Activated CD4-positive, alpha-beta T cell treated with anti-CD3 and anti-CD28 coated beads, Interleukin-2, amount 50 U/mL, for 24 hours (primary cell): ENCODE data around the gene ELAVL2.

Experiments
- DNase-seq, 2 donors: peaks; one replicate each; pipeline ENCODE4 v3.0.0-alpha.2; 2020; ENCODE audit warnings: low read depth in 1 of 2, low spot score in 1 of 2

The ELAVL2 gene

GRCh38 chr9:23771746-23772384 is 54.2 kb downstream of the ELAVL2 start:
- no peak for DNase-seq

GRCh38 chr9:23769307-23769935 is 56.6 kb downstream of the ELAVL2 start:
- no peak for DNase-seq

GRCh38 chr9:23768861-23769260 is 57.2 kb downstream of the ELAVL2 start:
- no peak for DNase-seq

- no peak for DNase-seq
Measured at GRCh38 chr9:23766613-23767012, 59.4 kb downstream of the ELAVL2 start.

GRCh38 chr9:23765561-23765960 is 60.5 kb downstream of the ELAVL2 start:
- no peak for DNase-seq

- DNase-seq, result no peak
Measured at GRCh38 chr9:23764219-23764618, 61.8 kb downstream of the ELAVL2 start.

- no peak for DNase-seq
Measured at GRCh38 chr9:23754551-23754950, 71.5 kb downstream of the ELAVL2 start.

- DNase-seq, result no peak
Measured at GRCh38 chr9:23752859-23753258, 73.2 kb downstream of the ELAVL2 start.

- DNase-seq, result no peak
Measured at GRCh38 chr9:23751633-23752032, 74.4 kb downstream of the ELAVL2 start.

- DNase-seq, result no peak
Measured at GRCh38 chr9:23750808-23751207, 75.2 kb downstream of the ELAVL2 start.

GRCh38 chr9:23747088-23748075 is 78.7 kb downstream of the ELAVL2 start:
- DNase-seq, result no peak

GRCh38 chr9:23746317-23746716 is 79.7 kb downstream of the ELAVL2 start:
- no peak for DNase-seq

- DNase-seq, result no peak
Measured at GRCh38 chr9:23743036-23743435, 83.0 kb downstream of the ELAVL2 start.

GRCh38 chr9:23741351-23741750 is 84.7 kb downstream of the ELAVL2 start:
- no peak for DNase-seq

GRCh38 chr9:23740531-23740930 is 85.5 kb downstream of the ELAVL2 start:
- DNase-seq, result no peak

GRCh38 chr9:23739753-23740152 is 86.3 kb downstream of the ELAVL2 start:
- DNase-seq, result no peak

- DNase-seq, result no peak
Measured at GRCh38 chr9:23736293-23736692, 89.7 kb downstream of the ELAVL2 start.

- no peak for DNase-seq
Measured at GRCh38 chr9:23733495-23734078, 92.5 kb downstream of the ELAVL2 start.

- DNase-seq, result no peak
Measured at GRCh38 chr9:23731353-23731752, 94.7 kb downstream of the ELAVL2 start.

- DNase-seq, result no peak
Measured at GRCh38 chr9:23730364-23730763, 95.7 kb downstream of the ELAVL2 start.

GRCh38 chr9:23728736-23729135 is 97.3 kb downstream of the ELAVL2 start:
- no peak for DNase-seq
